ENCODE measurements around the gene PLEKHA7.

The PLEKHA7 gene

GRCh38 chr11:16770016-16770415 lies 244.2 kb downstream of the PLEKHA7 start:
- H3K27me3 Mint-ChIP-seq = peaks cover 3% of the 10 kb centered on the region
- intact Hi-C loops (cut with micrococcal nuclease) = no loop called here
- H3K9me3 Mint-ChIP-seq = no peaks in the 10 kb centered on the region
- no peaks in the 10 kb centered on the region for H3K4me1 Mint-ChIP-seq (ENCODE audit: low read depth)
- no peak overlapping the region for H3K27ac Mint-ChIP-seq
- H3K4me3 Mint-ChIP-seq = no peak overlapping the region
- no peaks in the 10 kb centered on the region for H3K36me3 Mint-ChIP-seq (ENCODE audit: low read depth)

GRCh38 chr11:16769386-16769785 lies 244.8 kb downstream of the PLEKHA7 start:
- intact Hi-C loops (cut with micrococcal nuclease) = no loop called here
- H3K27me3 Mint-ChIP-seq = peaks cover 3% of the 10 kb centered on the region
- no peaks in the 10 kb centered on the region for H3K9me3 Mint-ChIP-seq
- H3K4me1 Mint-ChIP-seq (ENCODE audit: low read depth) = no peaks in the 10 kb centered on the region
- H3K36me3 Mint-ChIP-seq (ENCODE audit: low read depth) = no peaks in the 10 kb centered on the region
- no peak overlapping the region for H3K4me3 Mint-ChIP-seq
- no peak overlapping the region for H3K27ac Mint-ChIP-seq

- Mint-ChIP-seq H3K27ac (no peak overlapping the region), H3K4me1 (ENCODE audit: low read depth) (no peaks in the 10 kb centered on the region), H3K4me3 (no peak overlapping the region), H3K9me3 (no peaks in the 10 kb centered on the region), H3K36me3 (ENCODE audit: low read depth) (no peaks in the 10 kb centered on the region), H3K27me3 (peaks cover 3% of the 10 kb centered on the region)
- intact Hi-C loops (cut with micrococcal nuclease) = no loop called here
Observed at GRCh38 chr11:16767957-16768356, 246.3 kb downstream of the PLEKHA7 start.

- Mint-ChIP-seq H3K9me3 (no peaks in the 10 kb centered on the region), H3K27ac (no peak overlapping the region), H3K4me1 (ENCODE audit: low read depth) (no peaks in the 10 kb centered on the region), H3K27me3 (peaks cover 3% of the 10 kb centered on the region), H3K36me3 (ENCODE audit: low read depth) (no peaks in the 10 kb centered on the region), H3K4me3 (no peak overlapping the region)
- intact Hi-C loops (cut with micrococcal nuclease) = no loop called here
Observed at GRCh38 chr11:16767137-16767536, 247.1 kb downstream of the PLEKHA7 start.

GRCh38 chr11:16764888-16765287 lies 249.3 kb downstream of the PLEKHA7 start:
- H3K27me3 Mint-ChIP-seq = peaks cover 3% of the 10 kb centered on the region
- intact Hi-C loops (cut with micrococcal nuclease) = no loop called here
- H3K4me1 Mint-ChIP-seq (ENCODE audit: low read depth) = peaks cover 3% of the 10 kb centered on the region
- H3K36me3 Mint-ChIP-seq (ENCODE audit: low read depth) = no peaks in the 10 kb centered on the region
- H3K4me3 Mint-ChIP-seq = no peak overlapping the region
- no peaks in the 10 kb centered on the region for H3K9me3 Mint-ChIP-seq
- no peak overlapping the region for H3K27ac Mint-ChIP-seq

- Mint-ChIP-seq H3K9me3 (no peaks in the 10 kb centered on the region), H3K4me3 (no peak overlapping the region), H3K36me3 (ENCODE audit: low read depth) (peaks cover 5% of the 10 kb centered on the region), H3K27ac (no peak overlapping the region), H3K4me1 (ENCODE audit: low read depth) (peaks cover 14% of the 10 kb centered on the region), H3K27me3 (peaks cover 3% of the 10 kb centered on the region)
- intact Hi-C loops (cut with micrococcal nuclease) = no loop called here
Observed at GRCh38 chr11:16763746-16764145, 250.5 kb downstream of the PLEKHA7 start.

- H3K27ac Mint-ChIP-seq = peak overlapping the region; percentile 12
- H3K4me1 Mint-ChIP-seq (ENCODE audit: low read depth) = peaks cover 24% of the 10 kb centered on the region
- H3K9me3 Mint-ChIP-seq = no peaks in the 10 kb centered on the region
- H3K27me3 Mint-ChIP-seq = no peaks in the 10 kb centered on the region
- intact Hi-C loops (cut with micrococcal nuclease) = no loop called here
- H3K4me3 Mint-ChIP-seq = no peak overlapping the region
- peaks cover 36% of the 10 kb centered on the region for H3K36me3 Mint-ChIP-seq (ENCODE audit: low read depth)
Observed at GRCh38 chr11:16759857-16760508, 254.2 kb downstream of the PLEKHA7 start.

GRCh38 chr11:16758382-16759024 lies 255.7 kb downstream of the PLEKHA7 start:
- H3K4me3 Mint-ChIP-seq = no peak overlapping the region
- intact Hi-C loops (cut with micrococcal nuclease) = no loop called here
- H3K4me1 Mint-ChIP-seq (ENCODE audit: low read depth) = peaks cover 24% of the 10 kb centered on the region
- peaks cover 51% of the 10 kb centered on the region for H3K36me3 Mint-ChIP-seq (ENCODE audit: low read depth)
- H3K9me3 Mint-ChIP-seq = no peaks in the 10 kb centered on the region
- H3K27me3 Mint-ChIP-seq = no peaks in the 10 kb centered on the region
- no peak overlapping the region for H3K27ac Mint-ChIP-seq

GRCh38 chr11:16750417-16750816 lies 263.8 kb downstream of the PLEKHA7 start:
- no peaks in the 10 kb centered on the region for H3K4me1 Mint-ChIP-seq (ENCODE audit: low read depth)
- peaks cover 83% of the 10 kb centered on the region for H3K36me3 Mint-ChIP-seq (ENCODE audit: low read depth)
- no peaks in the 10 kb centered on the region for H3K9me3 Mint-ChIP-seq
- intact Hi-C loops (cut with micrococcal nuclease) = no loop called here
- no peak overlapping the region for H3K4me3 Mint-ChIP-seq
- H3K27me3 Mint-ChIP-seq = no peaks in the 10 kb centered on the region
- H3K27ac Mint-ChIP-seq = no peak overlapping the region

- Mint-ChIP-seq H3K27me3 (no peaks in the 10 kb centered on the region), H3K9me3 (no peaks in the 10 kb centered on the region), H3K27ac (no peak overlapping the region), H3K4me1 (ENCODE audit: low read depth) (no peaks in the 10 kb centered on the region), H3K4me3 (no peak overlapping the region), H3K36me3 (ENCODE audit: low read depth) (peaks cover 87% of the 10 kb centered on the region)
- intact Hi-C loops (cut with micrococcal nuclease) = no loop called here
Observed at GRCh38 chr11:16749666-16750065, 264.5 kb downstream of the PLEKHA7 start.

GRCh38 chr11:16749092-16749491 lies 265.1 kb downstream of the PLEKHA7 start:
- no peaks in the 10 kb centered on the region for H3K9me3 Mint-ChIP-seq
- H3K36me3 Mint-ChIP-seq (ENCODE audit: low read depth) = peaks cover 87% of the 10 kb centered on the region
- H3K27me3 Mint-ChIP-seq = no peaks in the 10 kb centered on the region
- intact Hi-C loops (cut with micrococcal nuclease) = no loop called here
- H3K4me3 Mint-ChIP-seq = no peak overlapping the region
- H3K4me1 Mint-ChIP-seq (ENCODE audit: low read depth) = no peaks in the 10 kb centered on the region
- H3K27ac Mint-ChIP-seq = no peak overlapping the region

GRCh38 chr11:16745950-16746605 lies 268.1 kb downstream of the PLEKHA7 start:
- H3K4me3 Mint-ChIP-seq = no peak overlapping the region
- intact Hi-C loops (cut with micrococcal nuclease) = no loop called here
- H3K9me3 Mint-ChIP-seq = no peaks in the 10 kb centered on the region
- peaks cover 72% of the 10 kb centered on the region for H3K36me3 Mint-ChIP-seq (ENCODE audit: low read depth)
- no peak overlapping the region for H3K27ac Mint-ChIP-seq
- H3K4me1 Mint-ChIP-seq (ENCODE audit: low read depth) = peaks cover 7% of the 10 kb centered on the region
- no peaks in the 10 kb centered on the region for H3K27me3 Mint-ChIP-seq

- no peak overlapping the region for H3K4me3 Mint-ChIP-seq
- peaks cover 9% of the 10 kb centered on the region for H3K4me1 Mint-ChIP-seq (ENCODE audit: low read depth)
- H3K9me3 Mint-ChIP-seq = no peaks in the 10 kb centered on the region
- H3K27me3 Mint-ChIP-seq = no peaks in the 10 kb centered on the region
- intact Hi-C loops (cut with micrococcal nuclease) = no loop called here
- H3K27ac Mint-ChIP-seq = no peak overlapping the region
- H3K36me3 Mint-ChIP-seq (ENCODE audit: low read depth) = peaks cover 53% of the 10 kb centered on the region
Observed at GRCh38 chr11:16744128-16744725, 270.0 kb downstream of the PLEKHA7 start.

- H3K27me3 Mint-ChIP-seq = no peaks in the 10 kb centered on the region
- no peaks in the 10 kb centered on the region for H3K9me3 Mint-ChIP-seq
- peaks cover 51% of the 10 kb centered on the region for H3K36me3 Mint-ChIP-seq (ENCODE audit: low read depth)
- intact Hi-C loops (cut with micrococcal nuclease) = no loop called here
- peaks cover 9% of the 10 kb centered on the region for H3K4me1 Mint-ChIP-seq (ENCODE audit: low read depth)
- H3K4me3 Mint-ChIP-seq = no peak overlapping the region
- no peak overlapping the region for H3K27ac Mint-ChIP-seq
Observed at GRCh38 chr11:16743478-16743877, 270.7 kb downstream of the PLEKHA7 start.
